ENCODE data around the gene CD3D. TPM values are rescaled to one million over a fixed set of nuclear protein-coding genes. Genes with fewer than 3 reads are reported as not detected.

CD3D gene
- total RNA-seq, 4 donors from 2014 or later, result 0.44 to 5.8 (median 0.46) TPM; not detected in 1

DNA sequence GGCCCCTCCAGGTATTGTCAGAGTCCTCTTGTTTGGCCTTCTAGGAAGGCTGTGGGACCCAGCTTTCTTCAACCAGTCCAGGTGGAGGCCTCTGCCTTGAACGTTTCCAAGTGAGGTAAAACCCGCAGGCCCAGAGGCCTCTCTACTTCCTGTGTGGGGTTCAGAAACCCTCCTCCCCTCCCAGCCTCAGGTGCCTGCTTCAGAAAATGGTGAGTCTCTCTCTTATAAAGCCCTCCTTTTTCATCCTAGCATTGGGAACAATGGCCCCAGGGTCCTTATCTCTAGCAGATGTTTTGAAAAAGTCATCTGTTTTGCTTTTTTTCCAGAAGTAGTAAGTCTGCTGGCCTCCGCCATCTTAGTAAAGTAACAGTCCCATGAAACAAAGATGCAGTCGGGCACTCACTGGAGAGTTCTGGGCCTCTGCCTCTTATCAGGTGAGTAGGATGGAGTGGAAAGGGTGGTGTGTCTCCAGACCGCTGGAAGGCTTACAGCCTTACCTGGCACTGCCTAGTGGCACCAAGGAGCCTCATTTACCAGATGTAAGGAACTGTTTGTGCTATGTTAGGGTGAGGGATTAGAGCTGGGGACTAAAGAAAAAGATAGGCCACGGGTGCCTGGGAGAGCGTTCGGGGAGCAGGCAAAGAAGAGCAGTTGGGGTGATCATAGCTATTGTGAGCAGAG is 37.8 kb downstream of the CD3D start, which contains the start of gene CD3E:
TSS of gene CD3E (plus strand) at position 163 of the 681 bp plus-strand sequence. CDS start at position 386, 223 bp downstream.
- no peak for DNase-seq (ENCODE audit: low spot score in 2 of 2)
- no peak within 1 kb of the TSS for H3K4me3 ChIP-seq (ENCODE audit: low read depth, poor library complexity, severe bottlenecking)
- intact Hi-C loops (cut with DNase I; ENCODE audit: low total_unique reads), result no loop called here
- WGBS, 2 donors, result 81 to 82% methylated on average over 8 of the region's 8 CpGs
- TF ChIP-seq, protein P1, sequence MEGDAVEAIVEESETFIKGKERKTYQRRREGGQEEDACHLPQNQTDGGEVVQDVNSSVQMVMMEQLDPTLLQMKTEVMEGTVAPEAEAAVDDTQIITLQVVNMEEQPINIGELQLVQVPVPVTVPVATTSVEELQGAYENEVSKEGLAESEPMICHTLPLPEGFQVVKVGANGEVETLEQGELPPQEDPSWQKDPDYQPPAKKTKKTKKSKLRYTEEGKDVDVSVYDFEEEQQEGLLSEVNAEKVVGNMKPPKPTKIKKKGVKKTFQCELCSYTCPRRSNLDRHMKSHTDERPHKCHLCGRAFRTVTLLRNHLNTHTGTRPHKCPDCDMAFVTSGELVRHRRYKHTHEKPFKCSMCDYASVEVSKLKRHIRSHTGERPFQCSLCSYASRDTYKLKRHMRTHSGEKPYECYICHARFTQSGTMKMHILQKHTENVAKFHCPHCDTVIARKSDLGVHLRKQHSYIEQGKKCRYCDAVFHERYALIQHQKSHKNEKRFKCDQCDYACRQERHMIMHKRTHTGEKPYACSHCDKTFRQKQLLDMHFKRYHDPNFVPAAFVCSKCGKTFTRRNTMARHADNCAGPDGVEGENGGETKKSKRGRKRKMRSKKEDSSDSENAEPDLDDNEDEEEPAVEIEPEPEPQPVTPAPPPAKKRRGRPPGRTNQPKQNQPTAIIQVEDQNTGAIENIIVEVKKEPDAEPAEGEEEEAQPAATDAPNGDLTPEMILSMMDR (IDR thresholded peaks at IDR 0.05), result no peak
- TF ChIP-seq POLR2A (IDR thresholded peaks at IDR 0.05), result no peak

DNA sequence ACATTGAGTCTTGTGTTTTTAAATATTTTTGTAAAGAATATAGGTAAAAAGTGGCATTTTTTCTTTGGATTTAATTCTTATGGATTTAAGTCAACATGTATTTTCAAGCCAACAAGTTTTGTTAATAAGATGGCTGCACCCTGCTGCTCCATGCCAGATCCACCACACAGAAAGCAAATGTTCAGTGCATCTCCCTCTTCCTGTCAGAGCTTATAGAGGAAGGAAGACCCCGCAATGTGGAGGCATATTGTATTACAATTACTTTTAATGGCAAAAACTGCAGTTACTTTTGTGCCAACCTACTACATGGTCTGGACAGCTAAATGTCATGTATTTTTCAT is 38.3 kb downstream of the CD3D start:
- DNase-seq (ENCODE audit: low spot score in 2 of 2), result no peak
- intact Hi-C loops (cut with DNase I; ENCODE audit: low total_unique reads), result no loop called here
- WGBS, 2 donors, result 75 to 84% methylated on average over 1 of the region's 1 CpG
- TF ChIP-seq POLR2A (IDR thresholded peaks at IDR 0.05), result no peak
- TF ChIP-seq, protein P1 (IDR thresholded peaks at IDR 0.05), result no peak
- no peak overlapping the region for H3K4me3 ChIP-seq (ENCODE audit: low read depth, poor library complexity, severe bottlenecking)

DNA sequence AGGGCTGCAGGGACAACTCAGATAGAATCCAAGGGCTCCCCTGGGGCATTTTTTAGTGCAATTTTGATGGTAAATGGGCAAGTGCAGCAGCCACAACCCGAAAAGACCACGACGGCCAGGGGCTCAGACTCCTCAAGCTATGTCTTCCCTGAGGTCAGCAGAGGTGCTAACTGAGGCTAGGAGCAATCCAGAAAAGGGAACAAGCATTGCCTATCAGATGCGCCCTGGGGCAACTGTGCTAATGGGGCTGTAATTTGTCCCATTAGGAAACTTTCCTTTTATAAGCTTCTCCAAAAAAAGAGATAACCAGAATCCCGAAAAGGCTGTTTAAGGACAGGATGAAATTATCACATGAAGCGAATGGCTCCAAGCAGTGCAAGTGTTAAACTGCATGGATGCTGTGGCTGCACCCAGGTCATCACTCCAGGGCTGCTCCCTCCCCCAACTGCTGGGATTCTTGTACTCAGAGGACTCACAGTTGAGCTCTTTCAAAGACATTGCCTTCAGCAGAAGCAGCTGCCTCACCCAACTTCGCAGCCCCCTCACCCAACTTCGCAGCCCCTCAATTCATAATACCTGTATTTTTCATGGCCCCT is 40.8 kb downstream of the CD3D start:
- no peak for DNase-seq (ENCODE audit: low spot score in 2 of 2)
- intact Hi-C loops (cut with DNase I; ENCODE audit: low total_unique reads), result no loop called here
- H3K4me3 ChIP-seq (ENCODE audit: low read depth, poor library complexity, severe bottlenecking), result no peak overlapping the region
- TF ChIP-seq, protein P1 (IDR thresholded peaks at IDR 0.05), result no peak
- WGBS, 2 donors, result 58% methylated on average over 8 of the region's 8 CpGs

DNA sequence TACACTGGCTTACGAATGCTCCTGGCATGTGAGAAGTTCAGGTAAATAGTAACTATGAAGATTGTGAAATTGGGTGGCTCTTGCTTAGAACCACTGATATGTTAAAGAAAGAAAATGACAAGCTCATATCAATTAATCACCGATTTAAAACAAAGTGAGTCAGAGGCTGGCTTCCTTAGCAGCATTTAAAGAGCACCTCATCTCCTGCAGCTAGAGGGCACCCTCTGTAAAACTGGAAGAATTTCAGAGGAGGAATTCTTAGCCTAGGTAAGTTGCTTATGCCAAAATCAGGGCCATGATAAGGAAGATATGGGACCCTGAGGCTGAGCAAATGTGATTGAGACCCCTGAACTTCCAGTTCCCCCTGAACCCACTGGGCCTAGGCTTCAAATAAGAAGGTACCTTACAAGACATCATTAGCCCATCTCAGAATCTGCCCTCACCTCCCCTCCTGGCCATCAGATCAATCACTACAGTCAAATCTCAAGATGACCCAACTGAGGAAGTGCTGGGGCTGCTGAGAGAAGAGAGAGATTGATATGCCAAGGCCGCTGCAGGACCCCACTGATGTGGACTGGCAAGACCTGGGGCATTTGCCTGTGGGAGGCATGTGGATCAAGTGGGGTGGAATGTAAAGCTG is 46.6 kb downstream of the CD3D start:
- 53 to 65% methylated on average over 3 of the region's 3 CpGs for WGBS, 2 donors
- no peak overlapping the region for H3K4me3 ChIP-seq (ENCODE audit: low read depth, poor library complexity, severe bottlenecking)
- no peak for TF ChIP-seq POLR2A (IDR thresholded peaks at IDR 0.05)
- TF ChIP-seq, protein P1 (IDR thresholded peaks at IDR 0.05), result no peak
- intact Hi-C loops (cut with DNase I; ENCODE audit: low total_unique reads), result loop anchor here (5.0 to 10.0 kb wide), 2 partner anchors 101 to 191 kb away; no protein-coding TSS in a partner anchor
- DNase-seq (ENCODE audit: low spot score in 2 of 2), result no peak

DNA sequence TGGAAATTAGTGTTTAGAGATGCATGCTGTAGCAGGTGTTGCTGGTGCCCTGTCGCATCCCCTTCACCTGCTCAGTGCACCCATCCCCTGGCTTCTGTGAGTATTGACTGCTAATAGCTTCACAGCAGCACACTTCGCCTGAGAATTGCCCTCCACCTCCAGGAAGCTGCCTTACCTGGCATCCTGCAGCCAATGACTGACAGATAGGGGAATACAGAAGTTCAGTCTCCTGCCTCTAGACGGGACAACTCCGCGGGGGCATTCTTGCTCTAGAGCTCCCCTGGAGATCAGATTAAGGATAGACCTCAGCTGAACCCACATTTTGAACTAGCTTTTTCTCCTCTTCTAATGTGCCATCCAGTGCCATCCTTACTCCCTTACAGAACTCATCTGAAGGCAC is 47.3 kb downstream of the CD3D start:
- intact Hi-C loops (cut with DNase I; ENCODE audit: low total_unique reads), result loop anchor here (5.0 to 10.0 kb wide), 2 partner anchors 100 to 192 kb away; no protein-coding TSS in a partner anchor
- TF ChIP-seq, protein P1 (IDR thresholded peaks at IDR 0.05), result no peak
- TF ChIP-seq POLR2A (IDR thresholded peaks at IDR 0.05), result no peak
- 73 to 88% methylated on average over 5 of the region's 5 CpGs for WGBS, 2 donors
- H3K4me3 ChIP-seq (ENCODE audit: low read depth, poor library complexity, severe bottlenecking), result no peak overlapping the region
- no peak for DNase-seq (ENCODE audit: low spot score in 2 of 2)

All from lower leg skin (tissue), 4 donors.